Stimulated activated naive CD8-positive, alpha-beta T cell treated with anti-CD3 and anti-CD28 coated beads, Interleukin-15, Interleukin-2, amounts not matched to agents 100 ng/mL and 50 ng/mL, for 24 hours (primary cell): ENCODE data around the gene RPS14.
A peak's percentile ranks its signal among the peaks of the same experiment; 100 is the strongest.
"Not testable (repeated sequence)": the region's sequence is repeated elsewhere in the genome, so short reads cannot be mapped to it uniquely, and the experiment has no call there.

Source experiments
- H3K27ac Mint-ChIP-seq: one replicate; pipeline ENCODE4 v1.8.0; 2021; ENCODE audit warnings: mild to moderate bottlenecking, mixed read lengths
- H3K27me3 Mint-ChIP-seq: one replicate; pipeline ENCODE4 v1.8.0; 2021; ENCODE audit warnings: mixed read lengths
- H3K36me3 Mint-ChIP-seq: one replicate; pipeline ENCODE4 v1.8.0; 2021; ENCODE audit warnings: low read depth, mixed read lengths
- H3K4me1 Mint-ChIP-seq: one replicate; pipeline ENCODE4 v1.8.0; 2021; ENCODE audit warnings: low read depth, mixed read lengths
- H3K4me3 Mint-ChIP-seq: one replicate; pipeline ENCODE4 v1.8.0; 2021; ENCODE audit warnings: mild to moderate bottlenecking, mixed read lengths
- H3K9me3 Mint-ChIP-seq: one replicate; pipeline ENCODE4 v1.8.0; 2021; ENCODE audit warnings: mixed read lengths

RPS14 gene

GRCh38 chr5:150487199-150488061 is 37.9 kb upstream of the RPS14 start:
- no peaks in the 10 kb centered on the region for H3K36me3 Mint-ChIP-seq
- H3K27ac Mint-ChIP-seq = no peak overlapping the region
- H3K27me3 Mint-ChIP-seq = peaks cover 10% of the 10 kb centered on the region

DNA sequence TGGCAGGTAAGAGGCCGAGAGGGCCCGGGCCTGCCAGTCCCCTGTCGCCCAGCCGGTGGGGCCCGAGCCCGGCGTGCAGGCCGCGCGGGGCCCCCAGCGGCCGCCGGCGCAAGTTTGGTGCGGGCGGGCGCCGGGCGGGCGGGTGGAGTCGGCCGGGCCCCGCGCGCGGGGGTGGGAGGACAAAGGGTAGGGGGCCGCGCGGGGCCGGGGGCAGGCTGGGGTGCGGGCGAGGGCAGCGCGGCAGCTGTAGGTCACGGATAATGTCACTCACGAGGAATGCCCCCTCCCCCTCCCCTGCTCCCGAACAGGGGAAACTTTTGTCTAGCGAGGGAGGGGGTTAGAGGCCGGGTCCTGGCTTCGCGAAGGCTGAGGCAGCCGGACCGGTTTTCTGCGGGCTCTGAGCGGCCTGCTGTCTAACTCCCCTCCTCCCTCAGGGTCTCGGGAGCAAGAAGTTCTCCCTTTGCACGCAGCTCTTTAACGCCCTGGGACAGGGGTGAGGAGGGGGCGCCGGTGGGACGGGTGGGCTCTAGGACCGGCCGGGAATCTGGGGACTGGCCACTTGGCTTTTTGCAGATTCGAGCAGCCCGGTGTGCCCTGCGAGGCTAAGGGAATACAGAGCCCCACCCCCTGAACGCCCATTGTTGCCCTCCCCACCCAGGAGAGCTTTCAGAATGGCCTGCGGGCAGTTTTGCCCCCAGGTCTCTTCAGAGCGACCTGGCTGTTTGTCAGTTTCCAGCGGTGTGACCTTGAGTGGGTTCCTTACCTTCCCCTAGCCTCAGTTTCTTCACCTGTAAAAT is 37.1 kb upstream of the RPS14 start:
- Mint-ChIP-seq H3K27ac (no peak overlapping the region), H3K36me3 (no peaks in the 10 kb centered on the region), H3K4me3 (peak overlapping the region; percentile 67), H3K9me3 (no peaks in the 10 kb centered on the region), H3K4me1 (peaks cover 15% of the 10 kb centered on the region), H3K27me3 (peaks cover 10% of the 10 kb centered on the region)

More at GRCh38 chr5:150487199-150488061, 37.9 kb upstream of the RPS14 start:
- H3K9me3 Mint-ChIP-seq = no peaks in the 10 kb centered on the region
- peak overlapping the region; percentile 67 for H3K4me3 Mint-ChIP-seq
- peaks cover 15% of the 10 kb centered on the region for H3K4me1 Mint-ChIP-seq

- Mint-ChIP-seq H3K36me3 (no peaks in the 10 kb centered on the region), H3K4me3 (peak overlapping the region; percentile 73), H3K27me3 (peaks cover 10% of the 10 kb centered on the region), H3K4me1 (peaks cover 15% of the 10 kb centered on the region), H3K9me3 (no peaks in the 10 kb centered on the region), H3K27ac (no peak overlapping the region)
Observed at GRCh38 chr5:150485693-150486401, 36.3 kb upstream of the RPS14 start.

DNA sequence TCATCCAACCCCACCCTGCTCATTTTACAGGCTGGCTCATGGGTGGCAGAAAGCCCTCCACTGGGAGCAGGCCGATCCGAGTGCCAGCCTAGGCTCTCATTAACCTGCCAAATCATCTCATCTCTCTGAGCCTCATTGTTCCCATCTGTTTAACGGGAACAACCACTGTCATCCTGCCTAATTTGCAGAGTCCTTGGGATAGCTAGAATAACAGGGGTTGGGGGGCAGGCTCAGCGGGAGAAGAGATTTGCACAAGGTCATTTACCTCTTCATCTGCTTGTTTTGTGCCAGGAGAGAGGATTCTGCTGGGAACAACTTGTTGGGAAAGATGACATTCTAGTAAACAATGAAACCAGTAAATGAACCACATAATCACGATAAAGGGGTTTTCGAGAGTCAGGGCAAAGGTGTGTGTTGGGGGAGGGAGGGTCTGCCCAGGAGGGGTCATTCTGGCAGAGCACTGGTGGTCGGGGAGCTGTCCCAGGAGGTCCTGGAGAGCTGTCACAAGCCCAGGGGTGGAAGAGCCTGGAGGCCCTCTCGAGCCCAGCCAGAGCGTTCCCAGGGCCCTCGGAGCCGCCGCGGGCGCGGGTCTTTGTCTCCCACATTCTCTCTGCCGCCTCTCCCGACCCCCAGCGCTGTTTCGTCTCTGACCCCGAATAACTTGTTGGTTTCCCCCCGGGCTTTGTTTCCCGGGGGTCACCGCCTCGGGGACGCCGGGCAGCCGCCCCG is 35.6 kb upstream of the RPS14 start:
- no peaks in the 10 kb centered on the region for H3K9me3 Mint-ChIP-seq
- H3K27ac Mint-ChIP-seq = peak overlapping the region; percentile 39

GRCh38 chr5:150481972-150482406 is 32.5 kb upstream of the RPS14 start:
- H3K27ac Mint-ChIP-seq = no peak overlapping the region
- H3K9me3 Mint-ChIP-seq = no peaks in the 10 kb centered on the region
- H3K36me3 Mint-ChIP-seq = no peaks in the 10 kb centered on the region
- no peak overlapping the region for H3K4me3 Mint-ChIP-seq
- H3K4me1 Mint-ChIP-seq = peaks cover 5% of the 10 kb centered on the region
- H3K27me3 Mint-ChIP-seq = peaks cover 6% of the 10 kb centered on the region

More for the DNA sequence above, 35.6 kb upstream of the RPS14 start:
- H3K36me3 Mint-ChIP-seq = no peaks in the 10 kb centered on the region
- peaks cover 15% of the 10 kb centered on the region for H3K4me1 Mint-ChIP-seq
- peaks cover 10% of the 10 kb centered on the region for H3K27me3 Mint-ChIP-seq
- H3K4me3 Mint-ChIP-seq = peak overlapping the region; percentile 73

DNA sequence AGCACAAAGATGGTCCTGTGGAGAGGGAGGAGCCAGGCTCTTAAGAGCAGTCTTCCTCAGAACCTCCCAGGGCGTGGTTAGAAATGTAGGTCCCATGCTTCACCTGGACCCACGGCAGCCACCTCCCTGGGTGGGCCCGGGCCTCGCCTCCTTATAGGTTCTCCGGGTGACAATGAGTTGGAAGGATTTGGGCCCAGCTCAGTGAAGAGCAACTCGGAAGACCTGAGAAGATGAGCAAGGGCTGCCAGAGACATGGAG is 32.1 kb upstream of the RPS14 start:
- no peak overlapping the region for H3K27ac Mint-ChIP-seq
- H3K4me1 Mint-ChIP-seq = peaks cover 3% of the 10 kb centered on the region
- no peak overlapping the region for H3K4me3 Mint-ChIP-seq
- peaks cover 6% of the 10 kb centered on the region for H3K27me3 Mint-ChIP-seq
- no peaks in the 10 kb centered on the region for H3K36me3 Mint-ChIP-seq
- no peaks in the 10 kb centered on the region for H3K9me3 Mint-ChIP-seq

DNA sequence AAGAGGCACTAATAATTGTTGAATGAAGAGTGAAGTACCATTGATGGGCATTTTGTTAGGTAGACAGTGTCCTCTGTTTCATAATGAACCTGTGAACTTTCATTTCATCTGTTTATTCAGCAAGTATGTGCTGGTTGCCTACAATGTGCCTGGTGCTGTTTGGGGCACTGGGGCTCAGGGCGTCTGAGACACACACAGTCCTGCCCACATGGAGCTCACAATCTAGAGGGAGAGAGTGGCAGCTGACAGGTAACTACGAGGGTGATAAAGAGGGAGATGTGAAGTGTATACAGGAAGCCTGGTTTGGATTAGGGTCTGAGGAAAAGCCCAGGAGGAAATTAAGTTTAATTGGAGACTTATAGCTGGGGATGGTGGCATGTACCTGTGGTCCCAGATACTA is 29.9 kb upstream of the RPS14 start:
- no peaks in the 10 kb centered on the region for H3K4me1 Mint-ChIP-seq

DNA sequence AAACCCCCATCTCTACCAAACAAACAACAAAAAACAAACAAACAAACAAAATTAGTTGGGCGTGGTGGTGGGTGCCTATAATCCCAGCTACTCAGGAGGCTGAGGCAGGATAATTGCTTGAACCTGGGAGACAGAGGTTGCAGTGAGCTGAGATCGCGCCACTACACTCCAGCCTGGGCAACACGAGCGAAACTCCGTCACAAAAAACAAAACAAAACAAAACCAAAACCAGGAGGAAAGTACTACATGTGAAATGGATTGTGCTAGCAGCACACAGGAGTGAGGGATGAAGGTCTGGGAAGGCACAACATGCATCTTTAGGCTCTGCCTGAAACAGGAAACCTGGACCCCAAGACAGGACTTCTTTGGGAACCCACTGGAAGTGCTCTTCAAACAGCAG is 27.0 kb upstream of the RPS14 start:
- not testable (repeated sequence) for H3K4me1 Mint-ChIP-seq, H3K27me3 Mint-ChIP-seq, H3K36me3 Mint-ChIP-seq, H3K4me3 Mint-ChIP-seq, H3K27ac Mint-ChIP-seq, H3K9me3 Mint-ChIP-seq

More for the DNA sequence above, 29.9 kb upstream of the RPS14 start:
- H3K36me3 Mint-ChIP-seq = no peaks in the 10 kb centered on the region
- H3K27me3 Mint-ChIP-seq = no peaks in the 10 kb centered on the region
- no peaks in the 10 kb centered on the region for H3K9me3 Mint-ChIP-seq
- no peak overlapping the region for H3K27ac Mint-ChIP-seq
- H3K4me3 Mint-ChIP-seq = no peak overlapping the region

DNA sequence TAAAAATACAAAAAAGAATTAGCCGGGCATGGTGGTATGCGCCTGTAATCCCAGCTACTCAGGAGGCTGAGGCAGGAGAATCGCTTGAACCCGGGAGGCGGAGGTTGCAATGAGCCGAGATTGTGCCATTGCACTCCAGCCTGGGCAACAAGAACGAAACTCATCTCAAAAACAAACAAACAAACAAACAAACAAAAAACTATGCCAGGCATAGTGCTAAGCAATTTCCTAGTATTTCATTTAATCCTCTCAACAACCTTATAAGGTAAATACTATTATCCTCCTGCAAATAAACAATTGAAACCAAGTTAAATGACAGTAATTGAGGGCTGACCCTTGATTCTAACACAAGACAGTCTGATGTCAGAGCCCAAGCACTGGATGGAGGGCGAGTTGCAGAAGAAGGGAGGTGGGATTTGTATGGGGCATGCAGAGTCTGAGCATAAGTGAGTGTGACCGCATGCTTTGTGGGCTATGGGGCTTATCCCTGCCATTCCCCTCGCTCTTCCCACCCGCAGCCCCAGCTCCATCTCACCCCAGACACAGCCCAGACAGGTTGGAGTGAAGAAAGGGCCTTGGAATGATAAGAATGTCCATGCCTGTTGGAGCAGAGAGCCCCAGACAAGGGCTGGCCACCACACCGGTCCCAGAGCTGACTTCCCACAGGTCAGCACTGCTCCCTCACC is 24.3 kb upstream of the RPS14 start:
- Mint-ChIP-seq H3K4me3 (no peak overlapping the region), H3K9me3 (no peaks in the 10 kb centered on the region), H3K27ac (no peak overlapping the region), H3K36me3 (no peaks in the 10 kb centered on the region), H3K4me1 (no peaks in the 10 kb centered on the region), H3K27me3 (no peaks in the 10 kb centered on the region)

GRCh38 chr5:150469718-150470469 is 20.4 kb upstream of the RPS14 start:
- Mint-ChIP-seq H3K27ac (no peak overlapping the region), H3K27me3 (no peaks in the 10 kb centered on the region), H3K36me3 (no peaks in the 10 kb centered on the region), H3K4me3 (no peak overlapping the region), H3K9me3 (no peaks in the 10 kb centered on the region), H3K4me1 (no peaks in the 10 kb centered on the region)

- H3K9me3 Mint-ChIP-seq = no peaks in the 10 kb centered on the region
- no peak overlapping the region for H3K4me3 Mint-ChIP-seq
- H3K27ac Mint-ChIP-seq = no peak overlapping the region
- H3K27me3 Mint-ChIP-seq = no peaks in the 10 kb centered on the region
- H3K4me1 Mint-ChIP-seq = no peaks in the 10 kb centered on the region
- no peaks in the 10 kb centered on the region for H3K36me3 Mint-ChIP-seq
Observed at GRCh38 chr5:150468206-150468605, 18.7 kb upstream of the RPS14 start.

DNA sequence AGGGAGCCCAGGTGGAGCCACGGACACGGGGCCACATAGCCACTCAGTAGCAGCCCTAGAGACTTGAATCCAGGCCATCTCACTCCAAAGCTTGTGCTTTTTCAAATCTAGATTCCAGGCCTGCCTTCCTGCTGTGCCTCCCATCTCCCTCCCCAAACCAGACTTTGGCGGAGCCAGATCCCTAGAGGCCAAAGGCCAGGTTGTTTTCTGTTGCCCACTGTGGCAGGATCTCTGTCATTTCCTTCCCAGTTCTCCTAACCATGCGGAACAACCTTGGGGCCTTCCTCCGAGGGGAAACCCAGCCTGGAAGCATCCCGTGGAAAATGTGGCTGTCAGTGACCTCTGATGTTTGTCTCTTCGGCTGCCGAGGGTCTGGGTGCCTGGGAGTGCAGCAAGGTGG is 16.4 kb upstream of the RPS14 start:
- Mint-ChIP-seq H3K9me3 (no peaks in the 10 kb centered on the region), H3K4me3 (no peak overlapping the region), H3K4me1 (peaks cover 5% of the 10 kb centered on the region), H3K27me3 (no peaks in the 10 kb centered on the region), H3K36me3 (no peaks in the 10 kb centered on the region), H3K27ac (no peak overlapping the region)

DNA sequence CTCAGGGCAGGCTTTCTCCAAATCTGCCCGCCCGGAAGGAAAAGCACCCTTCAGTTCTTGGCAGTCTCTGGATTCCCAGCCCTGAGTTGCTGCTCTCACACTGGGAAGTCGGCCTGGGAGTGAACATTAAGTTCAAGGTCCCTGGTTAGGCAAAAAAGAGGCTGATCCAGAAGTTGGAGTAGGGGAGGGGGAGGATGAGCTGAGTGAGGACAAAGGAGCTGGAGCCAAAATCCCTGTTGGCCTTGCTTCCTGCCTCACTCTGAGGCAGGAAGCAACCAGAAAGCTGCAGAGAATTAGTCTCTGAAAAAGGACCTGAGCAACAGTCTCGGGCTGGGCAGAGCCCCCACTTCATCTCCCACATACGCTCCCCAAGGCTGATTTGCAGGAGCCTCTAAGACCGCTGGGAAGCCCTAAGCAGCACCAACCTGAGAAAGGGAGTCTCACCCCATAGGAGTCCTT is 15.0 kb upstream of the RPS14 start:
- H3K4me3 Mint-ChIP-seq = no peak overlapping the region

More for the DNA sequence above, 15.0 kb upstream of the RPS14 start:
- H3K9me3 Mint-ChIP-seq = no peaks in the 10 kb centered on the region
- no peaks in the 10 kb centered on the region for H3K36me3 Mint-ChIP-seq
- H3K27me3 Mint-ChIP-seq = no peaks in the 10 kb centered on the region
- H3K27ac Mint-ChIP-seq = no peak overlapping the region
- peaks cover 12% of the 10 kb centered on the region for H3K4me1 Mint-ChIP-seq
